Measurements from ENCODE around the gene SOCS2. TPM values are rescaled to one million over a fixed set of nuclear protein-coding genes. Genes with fewer than 3 reads are reported as not detected.

SOCS2 gene
- total RNA-seq, 1 experiment from 2014 or later = 57.2 TPM

GRCh38 chr12:93550748-93551611 is 21.5 kb upstream of the SOCS2 start:
- 0 out of 7 replicates have a peak overlapping the region, but pooled peaks of 1 of the 3 experiments have one; percentile 63 for H3K27ac Mint-ChIP-seq
- TF ChIP-seq CTCF (conservative IDR thresholded peaks at IDR 0.05) = no peak

More at GRCh38 chr12:93550748-93551611, 21.5 kb upstream of the SOCS2 start:
- Histone ChIP-seq H4K20me1 (ENCODE audit: control insufficient read depth, insufficient read depth, insufficient read length) (no peaks in the 10 kb centered on the region), H3K56ac (ENCODE audit: insufficient read length, low read depth, low read length) (no peak overlapping the region), H3K79me1 (ENCODE audit: insufficient read depth, low read depth, low read length, poor library complexity, severe bottlenecking) (no peaks in the 10 kb centered on the region), H3K4me2 (ENCODE audit: insufficient read depth, insufficient read length, low read length) (no peak overlapping the region), H3K23ac (ENCODE audit: insufficient read length, low read depth, low read length) (no peak overlapping the region), H3K27ac (ENCODE audit: insufficient read length, low read depth, low read length) (no peak overlapping the region), H4K8ac (replicated peaks; ENCODE audit: insufficient read length, low read depth, low read length) (no peak overlapping the region), H3K9ac (ENCODE audit: extremely low read depth, insufficient read length, low read length) (no peak overlapping the region), H2BK20ac (ENCODE audit: low read depth, low read length, poor library complexity, severe bottlenecking) (no peak overlapping the region), H2AFZ (ENCODE audit: low read length) (no peak overlapping the region), H2BK5ac (ENCODE audit: insufficient read length, low read length) (no peak overlapping the region), H2BK12ac (ENCODE audit: insufficient read length, low read depth, low read length) (no peak overlapping the region), H3K27me3 (ENCODE audit: insufficient read depth, low read length) (no peaks in the 10 kb centered on the region), H2BK120ac (ENCODE audit: low read depth, low read length, poor library complexity, severe bottlenecking) (no peak overlapping the region), H3K18ac (ENCODE audit: insufficient read length, low read depth, low read length) (no peak overlapping the region), H3K9me3 (ENCODE audit: control insufficient read depth, low read depth, low read length) (no peaks in the 10 kb centered on the region), H3K14ac (ENCODE audit: insufficient read depth, low read length) (no peak overlapping the region; the same call in 1 of the 2 replicates), H3K23me2 (ENCODE audit: insufficient read length, low read depth, low read length, poor library complexity, severe bottlenecking) (no peaks in the 10 kb centered on the region), H2BK15ac (ENCODE audit: low read depth, low read length) (no peak overlapping the region), H3K79me2 (ENCODE audit: insufficient read depth, low read length) (no peaks in the 10 kb centered on the region), H3K4ac (ENCODE audit: low read depth, low read length) (no peak overlapping the region), H3K4me1 (ENCODE audit: insufficient read depth, low read length) (no peaks in the 10 kb centered on the region), H2AK5ac (ENCODE audit: insufficient read length, low read length) (no peak overlapping the region), H4K91ac (ENCODE audit: insufficient read length, low read depth, low read length) (no peak overlapping the region), H3T11ph (ENCODE audit: low read length) (no peak overlapping the region), H4K5ac (ENCODE audit: insufficient read length, low read depth, low read length) (no peak overlapping the region)
- no peak for DNase-seq
- H3K9me3 Mint-ChIP-seq = no peaks in the 10 kb centered on the region; a peak in 1 of 5 replicates
- no CpG with 5 or more reads among the region's 11 CpGs for WGBS (ENCODE audit: extremely low coverage, insufficient read length, low lambda C conversion rate)
- no peaks in the 10 kb centered on the region for H3K27me3 Mint-ChIP-seq (ENCODE audit: low read depth)
- H3K36me3 Mint-ChIP-seq (ENCODE audit: insufficient read depth in 1 of 3, low read depth in 3 of 3) = peaks cover 4 to 11% (median 8%) of the 10 kb centered on the region in 3 experiments; a peak in 5 of 7 replicates
- no peak overlapping the region for H3K4me3 Mint-ChIP-seq
- H3K4me1 Mint-ChIP-seq = no peaks in the 10 kb centered on the region

Measured in H9 (cell line).